ENCODE results near the gene CCNT2.

Gene CCNT2

GRCh38 chr2:134934150-134934549 lies 15.5 kb downstream of the CCNT2 start:
- H3K36me3 ChIP-seq (ENCODE audit: insufficient read depth, low read length): peaks cover 69% of the 10 kb centered on the region
- H3K9ac ChIP-seq (ENCODE audit: low read depth, low read length): no peak overlapping the region
- no peak for DNase-seq
- peaks cover 78% of the 10 kb centered on the region for H4K20me1 ChIP-seq (ENCODE audit: insufficient read depth, low read length)
- H3K4me1 ChIP-seq (ENCODE audit: insufficient read depth, low read length): no peaks in the 10 kb centered on the region
- no peaks in the 10 kb centered on the region for H3K27me3 ChIP-seq (ENCODE audit: insufficient read depth, low read length, poor library complexity)
- TF ChIP-seq EZH2 (IDR thresholded peaks at IDR 0.05; ENCODE audit: borderline replicate concordance, low read depth, low read length, severe bottlenecking) (no peak), CTCF (IDR thresholded peaks at IDR 0.05; ENCODE audit: borderline replicate concordance, extremely low read depth, low read length, poor library complexity, severe bottlenecking) (no peak)
- H3K4me2 ChIP-seq (ENCODE audit: insufficient read depth, low read length): no peak overlapping the region
- no peak overlapping the region for H2AFZ ChIP-seq (ENCODE audit: low read depth, low read length)
- H3K9me3 ChIP-seq (ENCODE audit: insufficient read depth, low read length, severe bottlenecking): no peaks in the 10 kb centered on the region
- no peak overlapping the region for H3K4me3 ChIP-seq (ENCODE audit: low read depth in 1 of 2, low read length in 2 of 2)
- ATAC-seq (ENCODE audit: insufficient read depth, low read depth): no peak
- H3K79me2 ChIP-seq (ENCODE audit: insufficient read depth, low read length): peaks cover 100% of the 10 kb centered on the region
- H3K27ac ChIP-seq (ENCODE audit: low read length): no peak overlapping the region

- Histone ChIP-seq H3K4me1 (ENCODE audit: insufficient read depth, low read length) (no peaks in the 10 kb centered on the region), H3K27me3 (ENCODE audit: insufficient read depth, low read length, poor library complexity) (no peaks in the 10 kb centered on the region), H3K79me2 (ENCODE audit: insufficient read depth, low read length) (peaks cover 98% of the 10 kb centered on the region), H3K4me3 (ENCODE audit: low read depth in 1 of 2, low read length in 2 of 2) (no peak overlapping the region), H3K27ac (ENCODE audit: low read length) (no peak overlapping the region), H2AFZ (ENCODE audit: low read depth, low read length) (no peak overlapping the region), H3K4me2 (ENCODE audit: insufficient read depth, low read length) (no peak overlapping the region), H3K36me3 (ENCODE audit: insufficient read depth, low read length) (peaks cover 72% of the 10 kb centered on the region), H3K9me3 (ENCODE audit: insufficient read depth, low read length, severe bottlenecking) (no peaks in the 10 kb centered on the region), H3K9ac (ENCODE audit: low read depth, low read length) (no peak overlapping the region), H4K20me1 (ENCODE audit: insufficient read depth, low read length) (peaks cover 73% of the 10 kb centered on the region)
- TF ChIP-seq EZH2 (IDR thresholded peaks at IDR 0.05; ENCODE audit: borderline replicate concordance, low read depth, low read length, severe bottlenecking) (no peak), CTCF (IDR thresholded peaks at IDR 0.05; ENCODE audit: borderline replicate concordance, extremely low read depth, low read length, poor library complexity, severe bottlenecking) (no peak)
- DNase-seq: no peak
- no peak for ATAC-seq (ENCODE audit: insufficient read depth, low read depth)
These were observed 16.0 kb downstream of the CCNT2 start for GRCh38 chr2:134934641-134935040.

GRCh38 chr2:134936691-134937090 lies 18.1 kb downstream of the CCNT2 start:
- Histone ChIP-seq H3K27ac (ENCODE audit: low read length) (no peak overlapping the region), H4K20me1 (ENCODE audit: insufficient read depth, low read length) (peaks cover 63% of the 10 kb centered on the region)

More at GRCh38 chr2:134936691-134937090, 18.1 kb downstream of the CCNT2 start:
- Histone ChIP-seq H3K4me2 (ENCODE audit: insufficient read depth, low read length) (no peak overlapping the region), H3K9ac (ENCODE audit: low read depth, low read length) (no peak overlapping the region), H3K27me3 (ENCODE audit: insufficient read depth, low read length, poor library complexity) (no peaks in the 10 kb centered on the region), H2AFZ (ENCODE audit: low read depth, low read length) (no peak overlapping the region), H3K79me2 (ENCODE audit: insufficient read depth, low read length) (peaks cover 92% of the 10 kb centered on the region), H3K36me3 (ENCODE audit: insufficient read depth, low read length) (peaks cover 80% of the 10 kb centered on the region), H3K4me1 (ENCODE audit: insufficient read depth, low read length) (no peaks in the 10 kb centered on the region), H3K9me3 (ENCODE audit: insufficient read depth, low read length, severe bottlenecking) (no peaks in the 10 kb centered on the region), H3K4me3 (ENCODE audit: low read depth in 1 of 2, low read length in 2 of 2) (no peak overlapping the region)
- DNase-seq (no peak), ATAC-seq (ENCODE audit: insufficient read depth, low read depth) (no peak)
- TF ChIP-seq CTCF (IDR thresholded peaks at IDR 0.05; ENCODE audit: borderline replicate concordance, extremely low read depth, low read length, poor library complexity, severe bottlenecking) (no peak), EZH2 (IDR thresholded peaks at IDR 0.05; ENCODE audit: borderline replicate concordance, low read depth, low read length, severe bottlenecking) (no peak)

Data from DND-41 (cell line).